Endothelial cell of umbilical vein (primary cell): Measurements from ENCODE around the gene RGS7. TPM values are rescaled to one million over a fixed set of nuclear protein-coding genes. Genes with fewer than 3 reads are reported as not detected.

ENCODE experiments used
- BruUV-seq: library from RNA; stranded (reverse); fragments of 400-500 nt; replicated peaks from 2 replicates; lab custom pipeline; 2021; lab: Mats Ljungman, UMichigan
- CTCF ChIA-PET: fragments of 300-600, 350-600 bp; sonication (Branson Sonifier 250); formaldehyde crosslinking; loops from one replicate; lab custom pipeline; 2021; ENCODE audit warnings: antibody characterized with exemption, inconsistent platforms; lab: Charles Lee
- POLR2A ChIA-PET: fragments of 300-600, 350-600 bp; sonication (Branson Sonifier 250); formaldehyde crosslinking; loops from one replicate; lab custom pipeline; 2021; ENCODE audit warnings: antibody characterized with exemption, inconsistent platforms; lab: Charles Lee
- DNase-seq: peaks from one replicate; pipeline ENCODE4 v3.0.0-alpha.2; 2011; ENCODE audit warnings: low read depth, low spot score
- FAIRE-seq: peaks from 2 replicates; lab custom pipeline; 2011; peaks lifted over from hg19 to GRCh38; lab: Jason Lieb, UNC
- H2AFZ ChIP-seq: 2 replicates; pipeline ENCODE4 v1.6.0; 2012; ENCODE audit warnings: low read depth, low read length, control low read depth, inconsistent platforms
- H3K27ac ChIP-seq: 2 replicates; pipeline ENCODE4 v1.5.1; 2011; ENCODE audit warnings: low read depth, mild to moderate bottlenecking, control low read depth, low read length, moderate library complexity; ENCODE audit not compliant: insufficient read depth
- H3K27me3 ChIP-seq, 2 experiments: 2 replicates each; pipeline versions ENCODE4 v1.6.0 to v1.6.1; 2011; ENCODE audit warnings: low read length in 2 of 2, mixed read lengths in 1 of 2; ENCODE audit not compliant: control insufficient read depth in 2 of 2, insufficient read depth in 2 of 2
- H3K36me3 ChIP-seq, 2 experiments: 2 replicates in 1 of 2; 3 replicates in 1 of 2; pipeline ENCODE4 v1.5.1; 2011; ENCODE audit warnings: low read length in 2 of 2, mild to moderate bottlenecking in 1 of 2, moderate library complexity in 1 of 2; ENCODE audit not compliant: control insufficient read depth in 2 of 2, insufficient read depth in 2 of 2; ENCODE audit errors: extremely low read depth in 1 of 2
- H3K4me1 ChIP-seq: 3 replicates; pipeline ENCODE4 v1.5.1; 2011; ENCODE audit warnings: mild to moderate bottlenecking, low read length; ENCODE audit not compliant: control insufficient read depth, insufficient read depth; ENCODE audit errors: extremely low read depth
- H3K4me2 ChIP-seq: 2 replicates; pipeline ENCODE4 v1.6.1; 2011; ENCODE audit warnings: low read length, control low read depth, mixed read lengths; ENCODE audit not compliant: insufficient read depth
- H3K4me3 ChIP-seq, 3 experiments: fragments of 200-600 bp in 1 of 3; sonication (generic), shearing (Covaris generic) in 1 of 3; replicated peaks in 1 of 3; 2 replicates each; pipeline ENCODE4 v1.5.1; 2011 to 2016; ENCODE audit warnings: control low read depth in 3 of 3, low read length in 3 of 3, mild to moderate bottlenecking in 2 of 3, inconsistent platforms in 1 of 3, low read depth in 1 of 3, moderate library complexity in 1 of 3; ENCODE audit not compliant: insufficient read depth in 1 of 3
- H3K79me2 ChIP-seq: 2 replicates; pipeline ENCODE4 v1.6.0; 2012; ENCODE audit warnings: low read length, inconsistent platforms; ENCODE audit not compliant: control insufficient read depth, insufficient read depth
- H3K9ac ChIP-seq: replicated peaks from 2 replicates; pipeline ENCODE3; 2011; ENCODE audit warnings: low read length, control low read depth; ENCODE audit not compliant: insufficient read depth; ENCODE audit errors: extremely low read depth
- H3K9me1 ChIP-seq: replicated peaks from 3 replicates; pipeline ENCODE4 v1.6.0; 2011; ENCODE audit warnings: mild to moderate bottlenecking, low read length; ENCODE audit not compliant: control insufficient read depth, insufficient read depth; ENCODE audit errors: extremely low read depth
- H3K9me3 ChIP-seq: replicated peaks from 2 replicates; pipeline ENCODE4 v1.5.1; 2012; ENCODE audit warnings: low read length, inconsistent platforms; ENCODE audit not compliant: control insufficient read depth, insufficient read depth
- H4K20me1 ChIP-seq: replicated peaks from 2 replicates; pipeline ENCODE3; 2011; ENCODE audit warnings: mild to moderate bottlenecking, low read length; ENCODE audit not compliant: control insufficient read depth, insufficient read depth; ENCODE audit errors: extremely low read depth
- CTCF ChIP-seq, 2 donors: IDR thresholded peaks; 1 replicate in 1 of 2; 2 replicates in 1 of 2; pipeline ENCODE4 v1.5.1; 2011; ENCODE audit warnings: low read length in 2 of 2, mild to moderate bottlenecking in 2 of 2, moderate library complexity in 2 of 2, control low read depth in 1 of 2, inconsistent platforms in 1 of 2, low read depth in 1 of 2; ENCODE audit not compliant: insufficient read depth in 1 of 2; ENCODE audit errors: extremely low read depth in 1 of 2
- EZH2 ChIP-seq: IDR thresholded peaks from 2 replicates; pipeline ENCODE4 v1.6.1; 2012; ENCODE audit warnings: borderline replicate concordance, low read depth, mild to moderate bottlenecking, moderate library complexity, low read length, inconsistent platforms; ENCODE audit not compliant: severe bottlenecking
- FOS ChIP-seq: IDR thresholded peaks from 2 replicates; pipeline ENCODE4 v1.6.1; 2011; ENCODE audit warnings: mild to moderate bottlenecking, low read length, moderate library complexity, borderline replicate concordance; ENCODE audit not compliant: insufficient read depth
- GATA2 ChIP-seq: IDR thresholded peaks from 2 replicates; pipeline ENCODE4 v1.7.0; 2011; ENCODE audit warnings: low read depth, mild to moderate bottlenecking, moderate library complexity, mixed read lengths, low read length; ENCODE audit not compliant: insufficient read length, insufficient read depth
- JUN ChIP-seq: IDR thresholded peaks from 2 replicates; pipeline ENCODE4 v1.6.1; 2011; ENCODE audit warnings: borderline replicate concordance, low read depth; ENCODE audit not compliant: insufficient read length, insufficient read depth
- MYC ChIP-seq: IDR thresholded peaks from one replicate; pipeline ENCODE4 v1.6.1; 2011; ENCODE audit warnings: mild to moderate bottlenecking, low read depth, low read length
- POLR2A ChIP-seq: IDR thresholded peaks from 2 replicates; pipeline ENCODE4 v1.6.1; 2012; ENCODE audit warnings: low read depth, mild to moderate bottlenecking, control low read depth, low read length
- POLR2AphosphoS5 ChIP-seq: IDR thresholded peaks from 2 replicates; pipeline ENCODE4 v1.6.1; 2012; ENCODE audit warnings: low read depth, mild to moderate bottlenecking, control low read depth, low read length, moderate library complexity; ENCODE audit not compliant: insufficient read depth
- dilution Hi-C: fragments of 300-500 bp; cut with MboI; formaldehyde crosslinking; loops from one replicate; pipeline ENCODE4 v1.15.0; 2019; ENCODE audit warnings: low sequenced_read_pairs; ENCODE audit not compliant: extremely low pct_ligation_motif_present
- intact Hi-C: fragments of 100-400 bp; cut with micrococcal nuclease; formaldehyde crosslinking; loops from one replicate; pipeline ENCODE4 v1.10.0; 2022
- polyA plus RNA-seq, 4 experiments: library from polyadenylated mRNA; depleted of rRNA in 3 of 4; stranded (reverse) in 3 of 4; unstranded in 1 of 4; fragments of >200 nt; gene quantifications; 2 replicates each; pipeline versions ENCODE4 v1.2.1 to v1.2.3, GENCODE V29; 2011 to 2012; ENCODE audit warnings: missing spikeins in 1 of 4
- total RNA-seq: library from RNA; stranded (reverse); gene quantifications from 2 replicates; pipeline ENCODE4 v1.2.3, GENCODE V29; 2021
- TF ChIP-seq, protein P1 (sequence below): IDR thresholded peaks from 2 replicates; pipeline ENCODE4 v1.6.1; 2011; ENCODE audit not compliant: insufficient read depth, insufficient read length

The RGS7 gene
- total and polyA plus RNA-seq, 2 donors (not counting 3 experiments of a cell fraction or from before 2014, with no cell fraction given) = 0.43 to 0.44 TPM

GRCh38 chr1:240747907-240748306 is 609.1 kb downstream of the RGS7 start:
- ChIA-PET CTCF (no interaction called here), POLR2A (no interaction called here)
- TF ChIP-seq GATA2 (no peak), EZH2 (no peak), JUN (no peak), MYC (no peak), CTCF (IDR thresholded peaks at IDR 0.05; ENCODE audit: extremely low read depth in 1 of 2, insufficient read depth in 1 of 2, low read depth in 1 of 2, low read length in 2 of 2) (no peak), FOS (no peak), POLR2A (no peak), POLR2AphosphoS5 (no peak)
- TF ChIP-seq, protein P1, sequence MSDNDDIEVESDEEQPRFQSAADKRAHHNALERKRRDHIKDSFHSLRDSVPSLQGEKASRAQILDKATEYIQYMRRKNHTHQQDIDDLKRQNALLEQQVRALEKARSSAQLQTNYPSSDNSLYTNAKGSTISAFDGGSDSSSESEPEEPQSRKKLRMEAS = no peak
- DNase-seq = no peak
- BruUV-seq = no TSS peak
- dilution Hi-C loops = no loop called here
- H3K27me3 ChIP-seq = no peaks in the 10 kb centered on the region
- H3K27ac ChIP-seq = no peak overlapping the region
- H3K4me1 ChIP-seq = no peaks in the 10 kb centered on the region
- H3K36me3 ChIP-seq = no peaks in the 10 kb centered on the region
- no peaks in the 10 kb centered on the region for H3K79me2 ChIP-seq
- H3K9me3 ChIP-seq = no peaks in the 10 kb centered on the region
- no peak for FAIRE-seq
- H4K20me1 ChIP-seq = no peaks in the 10 kb centered on the region
- intact Hi-C loops = no loop called here
- H3K9ac ChIP-seq = no peak overlapping the region
- no peak overlapping the region for H3K4me3 ChIP-seq
- H3K9me1 ChIP-seq = no peaks in the 10 kb centered on the region
- no peak overlapping the region for H2AFZ ChIP-seq
- no peak overlapping the region for H3K4me2 ChIP-seq
